HFF-Myc (cell line): ENCODE results near the gene RYR2.
"Not testable (repeated sequence)": the region's sequence is repeated elsewhere in the genome, so short reads cannot be mapped to it uniquely, and the experiment has no call there.

ENCODE experiments used
- DNase-seq: peaks from one replicate; pipeline ENCODE4 v3.0.0-alpha.2; 2011; ENCODE audit warnings: low read depth; ENCODE audit errors: extremely low read depth
- H3K4me3 ChIP-seq: replicated peaks from 2 replicates; pipeline ENCODE4 v1.5.1; 2011; ENCODE audit warnings: low read depth, mild to moderate bottlenecking, control low read depth, low read length
- CTCF ChIP-seq: IDR thresholded peaks from 2 replicates; pipeline ENCODE4 v1.5.1; 2012; ENCODE audit warnings: mild to moderate bottlenecking, low read depth, low read length, control low read depth; ENCODE audit errors: missing control alignments

The RYR2 gene

GRCh38 chr1:237590386-237590785 is 548.4 kb downstream of the RYR2 start:
- no peak overlapping the region for H3K4me3 ChIP-seq
- no peak for DNase-seq
- no peak for TF ChIP-seq CTCF

GRCh38 chr1:237591353-237591752 is 549.4 kb downstream of the RYR2 start:
- DNase-seq, result no peak
- H3K4me3 ChIP-seq, result no peak overlapping the region
- no peak for TF ChIP-seq CTCF

GRCh38 chr1:237603036-237603568 is 561.1 kb downstream of the RYR2 start:
- DNase-seq, result peak; percentile 5
- not testable (repeated sequence) for H3K4me3 ChIP-seq

- no peak for TF ChIP-seq CTCF
- DNase-seq, result no peak
- no peak overlapping the region for H3K4me3 ChIP-seq
These were observed 566.4 kb downstream of the RYR2 start for GRCh38 chr1:237608433-237608832.

GRCh38 chr1:237610157-237610556 is 568.2 kb downstream of the RYR2 start:
- no peak for DNase-seq

GRCh38 chr1:237613984-237614383 is 572.0 kb downstream of the RYR2 start:
- TF ChIP-seq CTCF, result no peak
- no peak for DNase-seq
- H3K4me3 ChIP-seq, result no peak overlapping the region

More at GRCh38 chr1:237610157-237610556, 568.2 kb downstream of the RYR2 start:
- no peak overlapping the region for H3K4me3 ChIP-seq
- no peak for TF ChIP-seq CTCF

GRCh38 chr1:237619553-237619952 is 577.6 kb downstream of the RYR2 start:
- H3K4me3 ChIP-seq, result no peak overlapping the region
- no peak for TF ChIP-seq CTCF
- DNase-seq, result no peak
